Neural crest cell (in vitro differentiated cells): ENCODE data around the gene PIK3CD. TPM values are rescaled to one million over a fixed set of nuclear protein-coding genes. Genes with fewer than 3 reads are reported as not detected.

Source experiments
- DNase-seq: peaks from one replicate; pipeline ENCODE4 v3.0.0; 2021; ENCODE audit warnings: low read depth, mixed read lengths, low spot score
- H3K27ac Mint-ChIP-seq: one replicate; pipeline ENCODE4 v1.8.0; 2021; ENCODE audit warnings: mild to moderate bottlenecking, mixed read lengths; ENCODE audit not compliant: unreplicated experiment
- H3K27me3 Mint-ChIP-seq: 2 replicates; pipeline ENCODE4 v1.8.0; 2021; ENCODE audit warnings: low read depth, mild to moderate bottlenecking, mixed read lengths
- H3K36me3 Mint-ChIP-seq: 2 replicates; pipeline ENCODE4 v1.8.0; 2021; ENCODE audit warnings: low read depth, mild to moderate bottlenecking, mixed read lengths
- H3K4me1 Mint-ChIP-seq: 2 replicates; pipeline ENCODE4 v1.8.0; 2021; ENCODE audit warnings: mixed read lengths
- H3K4me3 Mint-ChIP-seq: one replicate; pipeline ENCODE4 v1.8.0; 2021; ENCODE audit warnings: mild to moderate bottlenecking, mixed read lengths
- H3K9me3 Mint-ChIP-seq: 2 replicates; pipeline ENCODE4 v1.8.0; 2021; ENCODE audit warnings: mixed read lengths
- CTCF ChIP-seq: fragments of 200-600 bp; sonication (generic); conservative IDR thresholded peaks from 2 replicates; pipeline ENCODE4 v1.5.0; 2021; ENCODE audit warnings: antibody characterized with exemption, mild to moderate bottlenecking
- total RNA-seq: library from RNA; stranded (reverse); gene quantifications from 2 replicates; pipeline ENCODE4 v1.2.1, GENCODE V29; 2021

Gene PIK3CD
- total RNA-seq, 1 donor from 2014 or later, result 1.9 TPM

DNA sequence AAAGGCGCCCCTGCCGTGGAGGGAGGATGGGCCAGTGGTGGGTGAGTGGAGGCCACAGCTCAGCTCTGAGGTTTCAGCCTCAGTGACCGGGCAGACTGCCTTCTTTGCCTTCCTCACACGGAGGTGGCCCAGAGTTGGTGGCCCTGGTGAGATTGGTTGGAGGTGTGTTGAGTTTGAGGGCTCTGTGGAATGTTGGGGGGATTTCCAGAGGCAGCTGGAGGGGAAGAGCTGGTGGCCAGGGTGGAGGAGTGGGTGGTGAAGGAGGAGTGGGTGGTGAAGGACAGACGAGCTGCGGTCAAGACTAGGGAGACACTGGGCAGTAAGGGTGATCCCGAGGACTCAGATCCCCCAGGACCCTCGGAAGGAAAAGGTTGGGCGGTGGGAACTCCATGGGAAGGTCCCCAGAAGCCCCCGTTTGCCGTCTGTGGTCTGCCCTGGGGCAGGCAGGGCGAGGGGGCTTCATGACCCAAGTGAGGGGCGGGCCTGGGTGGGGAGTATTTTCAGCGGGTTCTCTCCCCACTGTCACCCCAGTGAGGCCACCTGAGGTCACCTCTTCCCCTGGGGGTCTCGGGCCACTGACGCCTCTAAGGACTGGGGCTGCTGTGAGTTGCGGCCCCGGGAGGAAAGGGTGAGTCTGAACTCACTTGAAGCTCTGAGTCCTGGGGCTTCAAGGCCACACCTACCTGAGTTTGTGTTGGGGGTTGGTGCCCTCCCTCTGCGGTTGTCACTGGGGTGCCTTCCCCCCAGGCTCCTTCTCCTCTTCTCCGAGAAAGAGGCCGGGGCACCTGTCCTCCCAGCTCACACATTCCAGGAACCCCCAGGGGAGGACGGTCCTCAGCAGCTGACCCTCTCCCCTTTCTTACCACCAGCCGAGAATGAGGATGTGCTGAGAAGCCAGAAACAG is 22.7 kb upstream of the PIK3CD start:
- H3K4me3 Mint-ChIP-seq, result no peak overlapping the region
- H3K36me3 Mint-ChIP-seq, result no peaks in the 10 kb centered on the region
- no peak for DNase-seq
- no peak for TF ChIP-seq CTCF
- no peaks in the 10 kb centered on the region for H3K9me3 Mint-ChIP-seq
- peaks cover 10% of the 10 kb centered on the region for H3K27me3 Mint-ChIP-seq
- H3K4me1 Mint-ChIP-seq, result peaks cover 8% of the 10 kb centered on the region
- no peak overlapping the region for H3K27ac Mint-ChIP-seq

GRCh38 chr1:9629445-9630201 is 21.9 kb upstream of the PIK3CD start:
- Mint-ChIP-seq H3K27ac (no peak overlapping the region), H3K9me3 (no peaks in the 10 kb centered on the region), H3K4me3 (no peak overlapping the region), H3K4me1 (peaks cover 8% of the 10 kb centered on the region), H3K36me3 (no peaks in the 10 kb centered on the region), H3K27me3 (peaks cover 10% of the 10 kb centered on the region)
- TF ChIP-seq CTCF, result no peak
- no peak for DNase-seq

DNA sequence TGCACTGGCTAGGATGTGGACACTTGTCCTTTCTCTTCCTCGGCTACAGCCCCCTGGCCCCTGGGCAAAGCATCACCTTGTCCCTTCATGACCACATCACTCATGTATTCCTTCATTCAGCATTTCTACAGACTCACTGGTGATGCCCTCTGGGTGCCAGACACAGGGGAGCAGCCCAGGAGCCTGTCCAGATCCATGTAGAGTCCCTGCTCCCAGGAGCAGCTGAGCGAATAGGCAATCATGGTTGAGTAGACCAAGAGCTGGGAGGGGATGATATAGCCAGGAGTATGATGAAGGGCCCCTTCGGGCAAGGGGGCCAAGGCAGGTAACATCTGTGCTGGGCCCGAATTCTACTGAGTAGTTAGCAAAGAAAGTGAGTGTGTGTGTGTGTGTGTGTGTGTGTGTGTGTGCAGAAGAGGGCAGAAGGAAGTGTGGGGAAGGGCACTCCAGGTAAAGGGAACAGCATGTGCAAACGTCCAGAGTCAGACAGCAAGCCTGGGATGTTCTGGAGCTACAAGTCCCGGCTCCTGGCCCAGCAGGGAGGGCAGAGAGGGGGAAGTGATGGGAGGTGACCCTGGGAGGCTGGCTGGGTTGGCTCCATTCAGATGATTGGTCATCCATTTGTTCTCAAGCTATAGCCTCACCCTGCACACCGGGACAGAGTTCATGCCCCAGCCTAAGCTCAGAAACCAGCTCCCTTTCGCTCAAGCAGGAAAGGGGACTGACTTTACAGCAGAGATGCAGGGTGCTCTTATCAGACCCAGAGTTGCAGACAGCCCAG is 21.0 kb upstream of the PIK3CD start:
- no peak for TF ChIP-seq CTCF
- Mint-ChIP-seq H3K4me1 (peaks cover 8% of the 10 kb centered on the region), H3K27me3 (peaks cover 10% of the 10 kb centered on the region), H3K36me3 (no peaks in the 10 kb centered on the region), H3K27ac (no peak overlapping the region), H3K4me3 (no peak overlapping the region), H3K9me3 (no peaks in the 10 kb centered on the region)
- DNase-seq, result no peak

- Mint-ChIP-seq H3K36me3 (no peaks in the 10 kb centered on the region), H3K9me3 (no peaks in the 10 kb centered on the region), H3K27me3 (peaks cover 7% of the 10 kb centered on the region), H3K4me3 (no peak overlapping the region), H3K4me1 (peaks cover 5% of the 10 kb centered on the region), H3K27ac (no peak overlapping the region)
- DNase-seq, result no peak
- no peak for TF ChIP-seq CTCF
These were observed 19.9 kb upstream of the PIK3CD start for GRCh38 chr1:9631613-9632012.

- Mint-ChIP-seq H3K27me3 (no peaks in the 10 kb centered on the region), H3K4me1 (no peaks in the 10 kb centered on the region), H3K9me3 (no peaks in the 10 kb centered on the region), H3K4me3 (no peak overlapping the region), H3K36me3 (no peaks in the 10 kb centered on the region), H3K27ac (no peak overlapping the region)
- no peak for TF ChIP-seq CTCF
- no peak for DNase-seq
These were observed 18.0 kb upstream of the PIK3CD start for GRCh38 chr1:9633493-9633892.
